Measurements from ENCODE around the gene DEGS2. TPM values are rescaled to one million over a fixed set of nuclear protein-coding genes. Genes with fewer than 3 reads are reported as not detected.

The DEGS2 gene
- total and polyA plus RNA-seq, 2 donors (not counting 1 experiment from before 2014, with no cell fraction given) = 0.82 to 6.4 TPM

DNA sequence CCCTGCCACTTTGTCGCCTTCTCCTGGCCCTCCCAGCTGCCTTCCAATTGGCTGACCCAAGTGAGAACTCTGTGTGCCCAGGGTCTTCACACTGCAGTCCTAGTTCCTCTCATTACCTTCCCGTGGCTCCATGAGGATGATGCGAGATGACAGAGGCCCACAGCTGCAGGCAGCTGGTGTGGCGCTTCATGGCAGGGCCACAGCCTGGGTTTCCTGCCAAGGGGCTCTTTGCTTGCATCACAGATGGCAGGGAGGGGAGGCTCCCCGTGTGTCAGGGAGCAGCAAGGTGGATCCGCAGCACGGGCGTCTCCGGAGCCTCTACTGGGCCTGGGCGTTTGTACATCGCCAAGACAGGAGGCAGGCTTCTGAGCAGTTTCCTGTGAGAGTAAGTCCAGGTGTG is 28.9 kb downstream of the DEGS2 start:
- Histone ChIP-seq H3K4me2 (replicated peaks; ENCODE audit: low read depth, low read length, poor library complexity, severe bottlenecking) (no peak overlapping the region), H3K36me3 (replicated peaks in 1 of 2; ENCODE audit: control extremely low read depth in 1 of 2, control insufficient read depth in 1 of 2, extremely low read depth in 1 of 2, insufficient read depth in 2 of 2, low read length in 1 of 2) (peaks cover 0 to 99% of the 10 kb centered on the region in 2 experiments), H4K20me1 (ENCODE audit: control insufficient read depth, insufficient read depth, low read length, poor library complexity, severe bottlenecking) (peaks cover 70% of the 10 kb centered on the region), H3K4me1 (ENCODE audit: control insufficient read depth in 2 of 2, insufficient read depth in 2 of 2, low read length in 2 of 2) (no peaks in the 10 kb centered on the region), H3K27ac (ENCODE audit: low read length in 2 of 2) (no peak overlapping the region), H3K27me3 (replicated peaks in 1 of 4; ENCODE audit: control extremely low read depth in 1 of 4, control insufficient read depth in 3 of 4, insufficient read depth in 4 of 4, low read length in 3 of 4) (no peaks in the 10 kb centered on the region), H3K79me2 (ENCODE audit: control insufficient read depth, insufficient read depth, low read length) (peaks cover 33% of the 10 kb centered on the region), H3K9ac (ENCODE audit: low read length) (no peak overlapping the region), H2AFZ (ENCODE audit: insufficient read depth, low read depth, low read length, poor library complexity, severe bottlenecking) (no peak overlapping the region), H3K4me3 (ENCODE audit: control extremely low read depth in 1 of 5, extremely low read depth in 1 of 5, insufficient read depth in 1 of 5, low read depth in 2 of 5, low read length in 4 of 5) (no peak overlapping the region), H3K9me3 (ENCODE audit: control extremely low read depth in 1 of 3, control insufficient read depth in 2 of 3, insufficient read depth in 1 of 3, low read length in 2 of 3) (no peaks in the 10 kb centered on the region)
- no peaks in the 10 kb centered on the region for H3K27me3 Mint-ChIP-seq
- no peaks in the 10 kb centered on the region for H3K4me1 Mint-ChIP-seq
- no peak for TF ChIP-seq EZH2 (IDR thresholded peaks at IDR 0.05; ENCODE audit: borderline replicate concordance, insufficient read depth, low read depth, low read length, poor library complexity, severe bottlenecking)
- TF ChIP-seq, protein P1, sequence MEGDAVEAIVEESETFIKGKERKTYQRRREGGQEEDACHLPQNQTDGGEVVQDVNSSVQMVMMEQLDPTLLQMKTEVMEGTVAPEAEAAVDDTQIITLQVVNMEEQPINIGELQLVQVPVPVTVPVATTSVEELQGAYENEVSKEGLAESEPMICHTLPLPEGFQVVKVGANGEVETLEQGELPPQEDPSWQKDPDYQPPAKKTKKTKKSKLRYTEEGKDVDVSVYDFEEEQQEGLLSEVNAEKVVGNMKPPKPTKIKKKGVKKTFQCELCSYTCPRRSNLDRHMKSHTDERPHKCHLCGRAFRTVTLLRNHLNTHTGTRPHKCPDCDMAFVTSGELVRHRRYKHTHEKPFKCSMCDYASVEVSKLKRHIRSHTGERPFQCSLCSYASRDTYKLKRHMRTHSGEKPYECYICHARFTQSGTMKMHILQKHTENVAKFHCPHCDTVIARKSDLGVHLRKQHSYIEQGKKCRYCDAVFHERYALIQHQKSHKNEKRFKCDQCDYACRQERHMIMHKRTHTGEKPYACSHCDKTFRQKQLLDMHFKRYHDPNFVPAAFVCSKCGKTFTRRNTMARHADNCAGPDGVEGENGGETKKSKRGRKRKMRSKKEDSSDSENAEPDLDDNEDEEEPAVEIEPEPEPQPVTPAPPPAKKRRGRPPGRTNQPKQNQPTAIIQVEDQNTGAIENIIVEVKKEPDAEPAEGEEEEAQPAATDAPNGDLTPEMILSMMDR (IDR thresholded peaks at IDR 0.05) = no peak
- no peak for DNase-seq
- H3K9me3 Mint-ChIP-seq (ENCODE audit: insufficient read depth) = no peaks in the 10 kb centered on the region
- H3K4me3 Mint-ChIP-seq = no peak overlapping the region
- ATAC-seq (ENCODE audit: low read depth) = no peak
- ChIA-PET CTCF (no interaction called here), POLR2A (no interaction called here)
- H3K27ac Mint-ChIP-seq = no peak overlapping the region
- intact Hi-C loops (cut with micrococcal nuclease) = no loop called here
- WGBS (ENCODE audit: insufficient coverage) = 97% methylated on average over 11 of the region's 11 CpGs

DNA sequence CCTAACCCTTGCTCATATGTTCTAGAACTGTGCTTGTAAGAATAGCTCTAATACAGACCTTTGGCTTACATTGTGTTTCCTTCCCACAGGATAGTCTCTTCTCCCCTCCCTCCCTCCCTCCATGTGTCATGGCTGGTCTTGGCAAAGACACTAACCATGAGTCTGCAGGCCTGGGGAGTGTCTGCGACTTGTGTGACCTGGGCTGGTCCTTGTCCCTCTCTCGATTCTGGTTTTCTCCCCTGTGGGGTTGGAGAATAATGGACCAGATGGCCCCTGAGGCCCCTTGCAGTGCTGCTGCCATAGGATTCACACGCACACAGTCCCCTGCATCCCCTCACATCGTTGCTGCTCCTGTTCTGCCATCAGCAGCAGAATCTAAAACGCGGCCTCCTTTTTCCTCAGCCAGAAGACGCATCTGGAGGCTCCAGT is 30.3 kb downstream of the DEGS2 start:
- no peak overlapping the region for H3K4me3 ChIP-seq (ENCODE audit: control extremely low read depth in 1 of 5, extremely low read depth in 1 of 5, insufficient read depth in 1 of 5, low read depth in 2 of 5, low read length in 4 of 5)
- Mint-ChIP-seq H3K27ac (no peak overlapping the region), H3K4me1 (no peaks in the 10 kb centered on the region), H3K27me3 (no peaks in the 10 kb centered on the region), H3K4me3 (no peak overlapping the region), H3K9me3 (ENCODE audit: insufficient read depth) (no peaks in the 10 kb centered on the region)
- H4K20me1 ChIP-seq (ENCODE audit: control insufficient read depth, insufficient read depth, low read length, poor library complexity, severe bottlenecking) = peaks cover 76% of the 10 kb centered on the region
- H3K27me3 ChIP-seq (replicated peaks in 1 of 4; ENCODE audit: control extremely low read depth in 1 of 4, control insufficient read depth in 3 of 4, insufficient read depth in 4 of 4, low read length in 3 of 4) = no peaks in the 10 kb centered on the region
- H3K4me2 ChIP-seq (replicated peaks; ENCODE audit: low read depth, low read length, poor library complexity, severe bottlenecking) = no peak overlapping the region
- no peak for ATAC-seq (ENCODE audit: low read depth)
- H3K27ac ChIP-seq (ENCODE audit: low read length in 2 of 2) = no peak overlapping the region
- no peaks in the 10 kb centered on the region for H3K9me3 ChIP-seq (ENCODE audit: control extremely low read depth in 1 of 3, control insufficient read depth in 2 of 3, insufficient read depth in 1 of 3, low read length in 2 of 3)
- ChIA-PET CTCF (interaction anchor here (0.6 kb wide), 1 partner anchor 55 kb away, joined by 6 read pairs; no protein-coding TSS in a partner anchor), POLR2A (no interaction called here)
- H2AFZ ChIP-seq (ENCODE audit: insufficient read depth, low read depth, low read length, poor library complexity, severe bottlenecking) = no peak overlapping the region
- H3K4me1 ChIP-seq (ENCODE audit: control insufficient read depth in 2 of 2, insufficient read depth in 2 of 2, low read length in 2 of 2) = no peaks in the 10 kb centered on the region
- no peak overlapping the region for H3K9ac ChIP-seq (ENCODE audit: low read length)
- 94% methylated on average over 7 of the region's 7 CpGs for WGBS (ENCODE audit: insufficient coverage)
- intact Hi-C loops (cut with micrococcal nuclease) = no loop called here
- TF ChIP-seq EZH2 (IDR thresholded peaks at IDR 0.05; ENCODE audit: borderline replicate concordance, insufficient read depth, low read depth, low read length, poor library complexity, severe bottlenecking) = no peak
- TF ChIP-seq, protein P1 (IDR thresholded peaks at IDR 0.05) = no peak
- peaks cover 0 to 97% of the 10 kb centered on the region in 2 experiments for H3K36me3 ChIP-seq (replicated peaks in 1 of 2; ENCODE audit: control extremely low read depth in 1 of 2, control insufficient read depth in 1 of 2, extremely low read depth in 1 of 2, insufficient read depth in 2 of 2, low read length in 1 of 2)
- no peak for DNase-seq
- H3K79me2 ChIP-seq (ENCODE audit: control insufficient read depth, insufficient read depth, low read length) = peaks cover 45% of the 10 kb centered on the region

All from B cell (primary cell).